Activated effector memory CD4-positive, alpha-beta T cell treated with anti-CD3 and anti-CD28 coated beads, Interleukin-2, amount 50 U/mL, for 16 hours (primary cell): ENCODE measurements around the gene CRAMP1.

Experiments used
- DNase-seq: peaks from one replicate; pipeline ENCODE4 v3.0.0-alpha.2; 2020

CRAMP1 gene

GRCh38 chr16:1597154-1597553, 15.0 kb upstream of the CRAMP1 start:
- no peak for DNase-seq

- DNase-seq: no peak
Measured at GRCh38 chr16:1601031-1601430, 11.1 kb upstream of the CRAMP1 start.

GRCh38 chr16:1601489-1601888, 10.7 kb upstream of the CRAMP1 start:
- DNase-seq: no peak

GRCh38 chr16:1602285-1602684, 9.9 kb upstream of the CRAMP1 start:
- no peak for DNase-seq

- no peak for DNase-seq
Measured at GRCh38 chr16:1606774-1607173, 5.4 kb upstream of the CRAMP1 start.

GRCh38 chr16:1607971-1608370, 4.2 kb upstream of the CRAMP1 start:
- DNase-seq: no peak

- DNase-seq: peak; percentile 97
Measured at GRCh38 chr16:1610071-1610898, 1.9 kb upstream of the CRAMP1 start.

GRCh38 chr16:1610899-1611632, 1.1 kb upstream of the CRAMP1 start:
- peak; percentile 67 for DNase-seq

GRCh38 chr16:1613211-1613622, 1.1 kb downstream of the CRAMP1 start:
- peak; percentile 65 for DNase-seq

- peak; percentile 64 for DNase-seq
Measured at GRCh38 chr16:1613728-1614455, 1.7 kb downstream of the CRAMP1 start.

- DNase-seq: peak; percentile 69
Measured at GRCh38 chr16:1614456-1615102, 2.4 kb downstream of the CRAMP1 start.

GRCh38 chr16:1615761-1616160, 3.6 kb downstream of the CRAMP1 start:
- DNase-seq: no peak

GRCh38 chr16:1619976-1620375, 7.8 kb downstream of the CRAMP1 start:
- no peak for DNase-seq

- DNase-seq: no peak
Measured at GRCh38 chr16:1620391-1620790, 8.2 kb downstream of the CRAMP1 start.

- no peak for DNase-seq
Measured at GRCh38 chr16:1621851-1622250, 9.7 kb downstream of the CRAMP1 start.

- no peak for DNase-seq
Measured at GRCh38 chr16:1626327-1626726, 14.2 kb downstream of the CRAMP1 start.

- no peak for DNase-seq
Measured at GRCh38 chr16:1626776-1627175, 14.6 kb downstream of the CRAMP1 start.

- no peak for DNase-seq
Measured at GRCh38 chr16:1630450-1631213, 18.5 kb downstream of the CRAMP1 start.

GRCh38 chr16:1631230-1631629, 19.1 kb downstream of the CRAMP1 start:
- no peak for DNase-seq

- no peak for DNase-seq
Measured at GRCh38 chr16:1631931-1632637, 19.9 kb downstream of the CRAMP1 start.

- DNase-seq: no peak
Measured at GRCh38 chr16:1632638-1632970, 20.4 kb downstream of the CRAMP1 start.

- no peak for DNase-seq
Measured at GRCh38 chr16:1633310-1633709, 21.1 kb downstream of the CRAMP1 start.
